GM15510 (cell line): Measurements from ENCODE around the gene CRTC2.

ENCODE experiments used
- POLR2A ChIP-seq: IDR thresholded peaks from 3 replicates; pipeline ENCODE4 v1.6.1; 2011; ENCODE audit warnings: borderline replicate concordance; ENCODE audit not compliant: insufficient read length; ENCODE audit errors: extremely low read depth

Gene CRTC2

DNA sequence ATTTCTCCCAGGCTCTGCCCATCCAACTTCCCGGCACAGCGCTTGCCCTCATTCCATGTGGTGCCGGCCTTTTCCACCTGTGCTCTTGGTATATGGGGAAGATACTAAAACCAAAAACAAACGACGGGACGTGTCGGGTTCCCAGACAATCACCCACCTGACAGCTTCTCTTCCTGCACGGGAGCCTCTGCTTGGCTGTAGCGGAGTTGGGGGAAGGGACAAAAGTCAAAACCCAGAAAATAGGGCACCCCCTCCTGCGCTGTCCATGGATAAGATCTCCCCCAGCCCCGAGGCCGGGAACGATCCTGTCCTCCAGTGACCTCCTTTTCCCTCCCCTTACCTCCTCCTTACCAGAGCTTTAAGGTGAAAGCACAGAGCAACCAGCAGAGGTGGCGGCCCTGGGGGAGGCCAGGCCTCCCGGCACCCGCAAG lies 18.4 kb upstream of the CRTC2 start:
- no peak for TF ChIP-seq POLR2A

DNA sequence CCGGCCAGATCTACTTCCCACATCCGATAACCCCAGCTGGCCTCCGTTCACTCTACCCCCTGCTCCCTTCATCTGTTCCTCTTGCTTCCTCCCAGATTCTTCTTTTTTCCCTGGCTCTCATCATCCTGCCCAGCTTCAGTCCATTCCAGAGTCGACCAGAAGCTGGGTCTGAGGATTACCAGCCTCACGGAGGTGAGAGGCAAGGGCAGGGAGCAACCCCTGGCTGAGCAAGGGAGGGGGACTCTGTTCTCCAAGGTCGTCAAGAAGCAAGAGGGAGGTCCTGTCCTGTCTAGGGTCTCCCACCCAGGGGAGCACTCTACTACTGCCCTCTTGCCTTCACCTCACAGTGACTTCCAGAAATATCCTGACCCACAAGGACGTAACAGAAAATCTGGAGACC lies 15.1 kb upstream of the CRTC2 start:
- TF ChIP-seq POLR2A, result no peak

DNA sequence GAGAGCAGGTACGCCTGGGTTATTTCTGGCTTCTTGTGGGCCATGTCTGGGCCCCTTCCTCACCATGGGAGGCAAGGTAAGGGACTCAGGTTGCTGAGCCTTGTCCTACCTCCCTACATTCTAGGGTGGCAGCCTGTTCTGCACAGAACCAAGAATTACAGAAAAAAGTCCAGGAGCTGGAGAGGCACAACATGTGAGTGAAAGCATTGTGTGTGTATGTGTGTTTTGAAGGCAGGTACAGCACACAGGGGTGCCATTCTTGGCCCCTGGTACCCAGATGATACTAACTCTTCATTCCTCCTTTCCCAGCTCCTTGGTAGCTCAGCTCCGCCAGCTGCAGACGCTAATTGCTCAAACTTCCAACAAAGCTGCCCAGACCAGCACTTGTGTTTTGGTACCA lies 14.7 kb upstream of the CRTC2 start:
- TF ChIP-seq POLR2A, result no peak

DNA sequence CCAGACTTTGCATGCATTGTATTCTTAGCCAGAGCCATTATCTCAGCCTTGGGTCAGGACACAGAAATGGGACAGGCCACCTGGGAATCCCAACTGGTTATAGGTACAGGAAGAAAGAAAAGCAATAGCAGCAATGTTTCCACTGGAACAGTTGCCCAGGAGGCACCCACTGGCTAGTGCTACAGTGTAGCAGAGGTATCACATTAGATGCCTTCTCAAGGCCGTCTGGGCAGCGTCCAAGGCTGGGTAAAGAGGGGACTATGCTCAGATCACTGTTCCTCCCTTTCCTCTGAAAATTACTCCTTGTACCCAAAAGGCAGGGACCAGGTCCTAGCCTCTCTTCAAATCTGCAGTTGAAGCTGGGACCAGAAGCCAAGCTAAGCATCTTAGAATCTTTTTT lies 11.9 kb upstream of the CRTC2 start:
- TF ChIP-seq POLR2A, result no peak

DNA sequence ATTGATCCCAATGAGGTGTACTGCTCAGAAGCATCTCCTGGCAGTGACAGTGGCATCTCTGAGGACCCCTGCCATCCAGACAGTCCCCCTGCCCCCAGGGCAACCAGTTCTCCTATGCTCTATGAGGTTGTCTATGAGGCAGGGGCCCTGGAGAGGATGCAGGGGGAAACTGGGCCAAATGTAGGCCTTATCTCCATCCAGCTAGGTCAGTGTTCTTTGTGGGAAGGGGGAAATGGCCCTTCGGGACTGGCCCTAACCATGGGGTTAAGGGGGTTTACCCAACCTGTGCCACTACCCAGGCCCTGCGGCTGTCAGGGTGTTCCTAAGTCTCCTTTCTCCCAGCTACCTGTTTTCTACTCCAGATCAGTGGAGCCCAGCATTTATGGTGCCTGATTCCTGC lies 10.6 kb upstream of the CRTC2 start:
- TF ChIP-seq POLR2A, result no peak

DNA sequence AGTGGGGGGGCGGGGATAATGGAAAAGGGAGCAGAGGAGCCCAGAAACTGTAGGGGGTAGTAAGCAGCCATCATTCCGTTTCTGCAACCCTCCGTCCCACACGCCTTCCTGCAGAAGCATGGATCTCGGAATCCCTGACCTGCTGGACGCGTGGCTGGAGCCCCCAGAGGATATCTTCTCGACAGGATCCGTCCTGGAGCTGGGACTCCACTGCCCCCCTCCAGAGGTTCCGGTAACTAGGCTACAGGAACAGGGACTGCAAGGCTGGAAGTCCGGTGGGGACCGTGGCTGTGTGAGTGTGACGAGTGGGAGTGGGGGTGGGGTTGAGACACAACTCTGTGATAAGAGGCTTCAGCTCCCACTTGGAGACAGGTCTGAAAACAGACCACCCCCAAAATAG lies 10.0 kb upstream of the CRTC2 start:
- TF ChIP-seq POLR2A, result no peak

DNA sequence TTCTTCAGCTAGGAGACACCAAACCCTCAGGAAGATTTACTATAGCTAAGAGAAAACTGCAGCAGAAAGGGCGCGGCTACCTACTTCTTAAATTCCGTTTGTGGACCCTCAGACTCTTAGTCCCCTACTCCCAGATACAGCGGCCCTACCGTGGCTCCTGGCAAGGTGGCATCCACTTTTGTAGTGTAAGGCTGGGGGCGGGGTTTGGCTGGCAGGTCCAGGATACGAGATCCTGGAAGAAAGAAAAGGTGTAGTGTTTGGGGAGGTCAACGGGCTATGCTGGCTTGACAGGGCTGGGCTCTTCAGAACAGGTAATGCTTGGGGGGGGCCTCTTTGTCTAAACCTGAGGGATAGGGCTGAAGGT lies 9.6 kb upstream of the CRTC2 start:
- no peak for TF ChIP-seq POLR2A

DNA sequence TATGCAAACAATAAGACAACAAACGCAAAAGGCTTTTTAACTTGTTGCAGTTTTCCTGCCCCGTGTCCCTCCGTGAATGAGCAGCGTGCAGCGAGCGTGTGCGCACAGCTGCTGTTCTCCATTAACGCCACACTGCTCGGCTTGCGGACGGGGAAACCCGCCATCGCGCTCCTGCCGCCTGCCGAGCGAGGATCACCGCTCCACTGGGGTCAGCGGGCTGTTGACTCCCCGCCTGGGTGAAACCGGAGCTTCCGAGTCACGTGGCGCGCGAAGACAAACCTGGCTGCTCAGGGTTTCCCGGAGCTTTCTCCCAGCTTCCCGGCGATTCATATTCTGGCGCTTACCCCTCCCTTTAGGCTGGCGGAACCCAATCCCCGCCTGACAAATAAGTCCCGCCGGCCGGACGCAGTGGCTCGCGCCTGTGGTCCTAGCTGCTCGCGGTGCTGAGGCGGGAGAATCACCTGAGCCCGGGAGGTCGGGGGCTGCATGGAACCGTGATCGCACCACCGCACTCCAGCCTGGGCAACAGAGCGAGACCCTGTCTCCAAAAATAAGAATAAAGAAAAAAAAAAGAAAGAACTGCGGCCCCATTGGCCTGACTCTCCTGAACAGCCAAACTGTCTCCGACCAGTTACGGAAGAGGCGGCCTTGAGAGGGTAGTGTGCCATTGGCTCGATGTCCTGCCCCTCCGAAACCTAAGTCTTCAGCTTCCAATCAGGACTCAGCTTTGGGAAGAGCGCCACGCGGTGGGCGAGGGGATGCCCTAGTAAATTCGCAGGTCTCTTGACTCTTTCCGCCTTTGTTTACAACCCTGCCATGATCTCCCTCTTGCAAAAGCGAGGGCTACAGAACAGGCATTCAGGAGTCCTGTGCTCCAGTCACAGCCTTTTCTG lies 8.9 kb upstream of the CRTC2 start, which contains the start of gene CREB3L4:
CREB3L4 (plus strand) TSS at position 796 of the 893 bp plus-strand sequence. CDS start 624 bp downstream, outside the sequence.
- TF ChIP-seq POLR2A, result peak; percentile 55

DNA sequence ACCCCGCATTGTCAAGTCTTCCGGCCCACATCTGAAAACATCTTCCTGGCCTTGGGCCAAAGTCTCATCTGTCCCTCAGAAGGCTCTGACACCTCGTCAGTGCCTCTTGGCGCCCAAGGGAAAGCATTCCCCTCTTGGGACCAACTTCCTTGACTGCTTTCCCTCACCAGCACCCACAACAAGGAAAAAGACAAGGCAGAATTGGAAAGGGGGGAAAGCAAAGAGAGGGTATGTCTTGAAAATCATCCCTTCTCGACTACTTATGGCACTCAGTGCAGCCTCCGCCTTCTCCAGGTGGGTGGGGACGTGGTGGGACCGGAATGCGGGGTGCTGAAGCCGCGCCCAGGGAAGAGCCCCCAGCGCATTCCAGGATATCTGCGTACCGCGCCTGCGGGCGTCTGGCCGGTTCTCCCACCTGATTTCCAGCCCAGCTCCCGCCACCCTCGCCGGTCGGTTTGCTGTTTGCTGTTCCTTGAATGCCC lies 5.5 kb upstream of the CRTC2 start:
- no peak for TF ChIP-seq POLR2A

DNA sequence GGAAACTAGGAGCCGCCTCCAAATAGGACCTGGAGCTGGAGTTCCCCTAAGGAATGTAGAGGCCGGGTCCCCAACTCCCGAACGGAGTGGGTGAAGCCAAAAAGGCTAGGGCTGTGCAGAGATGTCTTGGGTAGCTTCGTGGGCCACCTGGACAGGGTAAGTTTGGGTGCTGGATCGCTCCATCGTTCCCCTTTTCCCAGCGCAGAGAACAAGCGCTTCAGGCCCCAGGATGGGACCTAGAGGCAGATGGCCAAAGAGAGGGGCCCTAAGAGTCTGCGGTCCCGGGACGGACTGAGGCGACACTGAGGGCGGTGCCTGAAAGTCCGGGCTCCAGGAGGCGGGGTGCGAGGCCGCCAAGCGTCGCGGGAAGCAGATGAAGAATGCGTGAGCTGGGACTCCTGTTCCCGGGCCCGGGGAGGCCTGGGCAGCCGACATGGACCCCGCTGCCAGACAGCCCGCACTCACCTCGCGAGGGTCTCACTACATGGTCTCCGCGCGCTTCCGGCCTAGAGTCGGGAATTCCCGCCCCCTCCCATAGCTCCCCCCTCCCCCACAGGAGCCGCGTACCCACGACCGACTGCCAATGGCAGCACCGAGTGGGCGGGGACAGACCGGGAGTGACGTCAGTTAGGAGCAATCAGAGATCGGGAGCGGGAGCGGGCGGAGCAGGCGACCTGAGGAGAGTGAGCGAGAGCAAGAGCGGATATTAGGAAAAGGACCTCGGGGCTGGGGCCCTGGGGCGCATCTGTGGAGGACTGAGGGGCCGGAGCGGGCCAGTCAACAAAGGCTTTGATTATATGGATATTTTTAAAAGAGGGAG lies 4.8 kb upstream of the CRTC2 start, which contains the start of gene SLC39A1:
SLC39A1 (minus strand) TSS at position 508 of the 820 bp plus-strand sequence. CDS start 822 bp downstream, outside the sequence.
- peak; percentile 67 for TF ChIP-seq POLR2A

DNA sequence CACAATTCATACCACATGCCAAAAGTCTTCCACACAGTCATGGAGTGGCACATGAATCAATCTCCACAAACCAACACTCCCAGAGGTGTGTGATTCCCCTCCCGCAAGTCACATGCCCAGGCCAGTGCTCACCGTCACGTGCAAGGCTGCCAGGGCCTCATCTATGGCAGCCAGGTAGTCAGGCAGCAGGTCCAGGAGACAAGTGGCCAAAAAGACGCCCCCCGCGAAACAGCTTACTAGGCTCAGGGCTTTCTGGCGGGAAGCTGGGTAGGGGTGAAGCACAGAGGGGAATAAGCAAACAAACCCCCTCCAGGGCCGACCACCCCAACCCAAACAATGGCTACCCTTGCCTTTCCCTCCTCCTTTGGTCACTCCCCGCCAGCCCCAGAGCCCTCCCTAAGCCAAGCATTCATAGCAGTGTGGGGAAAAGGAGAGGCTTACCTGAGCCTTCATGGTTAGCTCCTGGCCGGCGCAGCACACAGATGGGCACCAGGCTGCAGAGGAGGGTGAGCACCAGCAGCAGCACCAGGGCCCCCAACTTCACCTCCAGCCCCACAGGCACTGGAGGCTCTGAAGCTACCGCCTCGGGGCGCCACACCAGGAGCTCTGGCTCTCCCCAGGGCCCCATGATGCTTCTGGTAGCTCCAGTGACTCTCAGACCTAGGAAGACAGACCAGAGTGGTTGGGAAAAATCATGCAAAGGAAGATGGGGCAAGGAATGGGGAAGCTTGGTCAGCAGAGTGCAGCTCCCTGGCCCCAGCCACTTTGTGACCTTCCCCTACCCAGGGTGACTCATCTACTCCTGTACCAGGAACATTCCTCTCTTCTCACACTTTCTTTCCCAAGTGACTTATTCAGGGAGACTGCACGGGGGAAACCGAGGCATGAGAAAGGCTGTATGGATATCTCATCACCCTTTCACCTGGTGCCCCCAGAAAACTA lies 3.9 kb upstream of the CRTC2 start:
- peak; percentile 15 for TF ChIP-seq POLR2A

DNA sequence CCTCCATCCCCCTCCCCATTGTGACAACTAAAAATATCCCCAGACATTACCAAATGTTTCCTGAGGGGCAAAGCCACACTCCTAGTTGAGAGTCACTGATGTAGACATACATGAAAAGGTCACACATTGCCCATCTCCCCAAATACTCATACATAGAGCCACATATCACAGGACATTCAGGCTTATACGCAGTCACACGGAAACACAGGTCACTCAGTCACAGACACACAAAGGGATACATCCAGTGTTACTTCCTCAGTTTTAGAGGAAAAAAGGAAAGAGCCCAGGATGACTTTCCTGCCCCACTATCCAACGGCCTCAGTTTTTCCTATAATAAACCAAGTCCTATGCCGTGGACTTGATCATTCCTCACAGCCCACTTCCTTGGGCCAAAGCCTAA lies 3.0 kb upstream of the CRTC2 start:
- TF ChIP-seq POLR2A, result no peak

DNA sequence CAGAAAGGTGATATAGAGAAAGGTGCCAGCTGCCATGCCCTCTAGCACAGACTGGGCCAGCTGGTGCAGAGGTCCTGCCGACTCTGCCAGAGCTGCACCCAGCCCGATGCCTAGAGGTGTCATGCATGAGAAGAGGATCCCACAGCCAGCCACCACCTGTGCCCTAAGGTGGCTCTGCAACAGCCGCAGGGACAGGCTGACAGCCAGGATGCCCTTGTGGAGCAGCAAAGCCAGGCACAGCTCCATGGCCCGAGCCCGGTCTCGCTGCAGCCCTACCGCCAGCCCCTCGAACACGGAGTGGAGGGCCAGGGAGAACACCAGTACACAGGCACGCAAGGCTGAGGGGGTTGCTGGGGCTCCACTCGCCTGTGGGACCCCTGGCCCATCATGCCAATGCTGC lies 1.8 kb upstream of the CRTC2 start:
- TF ChIP-seq POLR2A, result no peak

DNA sequence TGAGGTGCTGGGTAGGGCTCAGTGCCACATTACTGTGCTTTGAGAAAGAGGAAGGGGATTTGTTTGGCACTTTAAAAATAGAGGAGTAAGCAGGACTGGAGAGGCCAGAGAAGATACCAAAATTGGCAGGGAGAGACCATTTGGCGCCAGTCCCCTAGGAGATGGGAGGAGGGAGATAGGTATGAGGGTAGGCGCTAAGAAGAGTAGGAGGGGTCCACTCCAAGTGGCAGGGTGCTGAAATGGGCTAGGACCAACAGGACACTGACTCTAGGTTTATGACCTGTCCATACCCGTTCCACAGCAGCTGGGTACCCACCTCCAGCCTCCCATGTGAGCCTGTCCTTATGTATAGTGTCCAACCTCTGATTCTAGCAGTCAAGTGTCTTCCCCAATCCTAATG lies 1.0 kb upstream of the CRTC2 start:
- TF ChIP-seq POLR2A, result no peak
